ENCODE data around the gene CAPSL.
"Not testable (repeated sequence)": the region's sequence is repeated elsewhere in the genome, so short reads cannot be mapped to it uniquely, and the experiment has no call there.

The CAPSL gene

DNA sequence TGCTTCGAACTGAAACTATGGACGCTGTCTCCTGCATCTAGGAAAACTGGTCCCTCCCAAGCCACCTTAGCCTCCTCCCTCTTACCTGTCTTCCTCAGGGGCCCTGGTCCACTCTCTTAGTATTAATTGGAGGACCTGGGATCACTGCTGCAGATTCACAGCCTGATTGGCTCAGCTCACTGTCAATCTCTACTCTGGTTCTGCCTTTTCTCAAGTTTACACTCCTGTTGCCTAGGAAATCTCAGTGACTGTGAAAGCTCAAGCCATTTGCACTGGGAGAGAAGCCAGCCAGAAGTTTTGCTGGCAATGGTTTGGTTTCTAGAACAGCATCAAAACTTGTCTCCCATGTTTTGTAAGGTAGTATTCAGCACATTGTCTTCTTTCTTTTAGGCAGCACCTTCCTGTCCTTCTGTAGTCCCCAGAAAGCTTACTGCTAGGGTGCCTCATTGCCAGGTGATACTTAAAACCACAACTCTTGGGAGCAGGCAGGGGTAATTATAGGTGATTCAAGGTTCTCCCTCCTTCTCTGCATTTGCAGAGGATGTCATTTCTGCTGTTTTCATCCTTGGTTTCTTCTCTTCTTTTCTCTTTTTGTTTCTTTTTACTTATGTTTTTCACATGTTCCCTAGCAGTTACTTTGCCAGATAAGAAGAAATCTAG is at the start of gene CAPSL:
TSS of gene CAPSL (minus strand) at position 55 of the 660 bp plus-strand sequence. CDS start 17,502 bp downstream, outside the sequence.
- TF ChIP-seq, protein P1, sequence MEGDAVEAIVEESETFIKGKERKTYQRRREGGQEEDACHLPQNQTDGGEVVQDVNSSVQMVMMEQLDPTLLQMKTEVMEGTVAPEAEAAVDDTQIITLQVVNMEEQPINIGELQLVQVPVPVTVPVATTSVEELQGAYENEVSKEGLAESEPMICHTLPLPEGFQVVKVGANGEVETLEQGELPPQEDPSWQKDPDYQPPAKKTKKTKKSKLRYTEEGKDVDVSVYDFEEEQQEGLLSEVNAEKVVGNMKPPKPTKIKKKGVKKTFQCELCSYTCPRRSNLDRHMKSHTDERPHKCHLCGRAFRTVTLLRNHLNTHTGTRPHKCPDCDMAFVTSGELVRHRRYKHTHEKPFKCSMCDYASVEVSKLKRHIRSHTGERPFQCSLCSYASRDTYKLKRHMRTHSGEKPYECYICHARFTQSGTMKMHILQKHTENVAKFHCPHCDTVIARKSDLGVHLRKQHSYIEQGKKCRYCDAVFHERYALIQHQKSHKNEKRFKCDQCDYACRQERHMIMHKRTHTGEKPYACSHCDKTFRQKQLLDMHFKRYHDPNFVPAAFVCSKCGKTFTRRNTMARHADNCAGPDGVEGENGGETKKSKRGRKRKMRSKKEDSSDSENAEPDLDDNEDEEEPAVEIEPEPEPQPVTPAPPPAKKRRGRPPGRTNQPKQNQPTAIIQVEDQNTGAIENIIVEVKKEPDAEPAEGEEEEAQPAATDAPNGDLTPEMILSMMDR (conservative IDR thresholded peaks at IDR 0.05) = no peak
- no peak within 1 kb of the TSS for H3K27ac ChIP-seq

DNA sequence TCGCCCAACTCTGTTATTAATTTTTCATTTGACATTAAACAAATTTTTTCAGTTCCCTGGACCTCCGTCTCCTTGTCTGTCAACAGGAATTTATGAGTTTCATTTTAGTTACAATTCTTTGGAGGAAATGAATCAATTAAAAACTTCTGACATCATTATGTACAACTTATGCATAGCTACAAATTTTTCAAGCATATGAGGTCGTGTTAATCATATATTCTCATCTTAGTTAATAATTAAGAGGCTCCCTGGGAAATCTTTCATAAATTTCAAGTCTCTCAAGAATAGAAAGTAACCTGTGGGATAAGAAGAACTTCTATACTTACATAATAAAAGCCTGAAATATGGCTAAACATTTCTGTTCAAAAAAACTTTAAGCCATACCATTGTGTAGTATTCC is 49.4 kb upstream of the CAPSL start:
- TF ChIP-seq, protein P1 (conservative IDR thresholded peaks at IDR 0.05) = no peak
- no peak overlapping the region for H3K27ac ChIP-seq

DNA sequence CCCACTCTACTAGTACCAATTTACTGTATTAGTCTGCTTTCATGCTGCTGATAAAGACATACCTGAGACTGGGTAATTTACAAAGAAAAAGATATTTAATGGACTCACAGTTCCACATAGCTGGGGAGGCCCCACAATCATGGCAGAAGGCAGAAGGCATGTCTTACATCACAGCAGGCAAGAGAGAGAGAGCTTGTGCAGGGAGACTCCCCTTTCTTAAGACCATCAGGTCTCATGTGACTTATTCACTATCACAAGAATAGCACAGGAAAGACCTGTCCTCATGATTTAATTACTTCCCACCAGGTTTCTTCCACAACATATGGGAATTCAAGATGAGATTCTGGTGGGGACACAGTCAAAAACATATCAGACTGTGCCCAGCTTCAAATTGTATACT is 41.3 kb upstream of the CAPSL start:
- TF ChIP-seq, protein P1 (conservative IDR thresholded peaks at IDR 0.05) = no peak
- no peak overlapping the region for H3K27ac ChIP-seq

DNA sequence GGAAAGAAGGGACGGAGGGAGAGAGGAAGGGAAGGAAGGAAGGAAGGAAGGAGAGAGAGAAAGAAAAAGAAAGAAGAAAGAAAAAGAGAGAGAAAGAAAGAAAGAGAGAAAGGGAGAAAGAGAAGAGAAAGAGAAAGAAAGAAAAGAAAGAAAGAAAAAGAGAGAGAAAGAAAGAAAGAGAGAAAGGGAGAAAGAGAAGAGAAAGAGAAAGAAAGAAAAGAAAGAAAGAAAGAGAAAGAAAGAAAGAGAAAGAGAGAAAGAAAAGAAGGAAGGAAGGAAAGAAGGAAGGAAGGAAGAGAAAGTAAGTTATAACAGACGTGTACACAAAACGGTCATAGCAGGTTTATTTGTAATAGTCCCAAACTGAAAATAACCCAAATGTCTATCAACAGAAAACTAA is 38.4 kb upstream of the CAPSL start:
- H3K27ac ChIP-seq = not testable (repeated sequence)

DNA sequence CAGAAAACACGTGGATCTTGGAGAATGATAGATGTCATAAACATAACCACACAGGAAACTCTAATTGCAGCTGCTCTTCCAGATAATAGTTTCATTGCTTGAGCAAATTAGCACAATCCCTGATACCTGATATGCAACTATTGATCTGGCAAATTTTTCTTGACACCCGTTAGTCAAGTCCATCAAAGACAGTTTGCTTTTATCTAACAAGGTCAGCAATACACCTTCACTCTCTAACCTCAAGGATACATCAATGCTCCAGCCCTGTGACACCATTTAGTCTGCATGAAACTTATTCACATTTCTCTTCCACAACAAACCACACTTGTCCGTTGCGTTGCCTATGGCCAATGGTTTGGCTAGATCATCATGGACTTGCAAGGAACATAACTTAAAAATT is 36.1 kb upstream of the CAPSL start:
- TF ChIP-seq, protein P1 (conservative IDR thresholded peaks at IDR 0.05) = no peak
- no peak overlapping the region for H3K27ac ChIP-seq

DNA sequence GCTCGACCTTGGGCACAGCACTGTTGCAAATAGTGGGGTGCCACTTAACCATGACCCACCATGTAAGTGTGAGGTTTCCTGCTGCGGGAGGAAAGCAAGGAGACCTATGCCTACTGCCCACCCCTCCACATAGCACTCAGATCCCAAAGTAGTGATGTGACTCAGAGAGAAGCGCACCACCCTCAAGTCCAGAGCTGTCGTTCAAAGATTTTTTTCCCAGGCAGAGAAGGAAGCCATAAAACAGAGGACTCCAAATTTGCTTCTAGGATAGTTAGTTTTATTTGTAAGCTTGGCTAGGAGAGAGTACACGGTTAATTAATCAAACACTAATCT is 33.4 kb upstream of the CAPSL start:
- TF ChIP-seq, protein P1 (conservative IDR thresholded peaks at IDR 0.05) = no peak

DNA sequence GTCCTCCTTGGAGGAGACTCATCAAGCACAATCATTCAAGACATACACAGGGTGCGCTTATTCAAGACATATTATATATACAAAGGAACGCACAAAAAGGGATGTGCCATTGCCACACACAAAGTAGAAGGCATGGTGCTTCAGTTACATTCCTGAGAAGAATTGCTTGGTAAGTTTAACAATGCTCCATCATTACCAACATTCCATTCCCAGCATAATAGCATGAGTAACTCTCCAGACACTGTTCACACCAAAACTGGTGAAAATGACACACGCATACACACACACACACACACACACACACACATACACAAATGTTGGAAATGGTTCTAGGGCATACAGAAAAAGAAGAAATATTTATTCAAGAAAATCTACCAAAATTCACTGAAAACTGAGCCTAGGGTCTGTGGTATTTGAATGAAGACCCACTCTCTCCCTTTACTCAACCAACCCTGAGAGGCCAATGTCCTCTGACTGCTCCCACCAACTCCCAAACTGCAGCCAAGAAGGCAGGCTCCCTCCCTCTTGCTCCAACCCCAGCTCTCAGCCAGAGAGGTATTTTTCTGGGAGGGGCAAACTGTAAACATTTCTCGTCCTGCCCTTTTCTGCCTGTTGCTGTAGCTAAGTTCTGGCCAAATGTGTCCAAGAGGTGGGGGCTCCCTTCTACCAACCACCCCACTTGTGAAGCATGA is 32.9 kb upstream of the CAPSL start:
- TF ChIP-seq, protein P1 (conservative IDR thresholded peaks at IDR 0.05) = no peak
- no peak overlapping the region for H3K27ac ChIP-seq

More for the DNA sequence above, 33.4 kb upstream of the CAPSL start:
- no peak overlapping the region for H3K27ac ChIP-seq

DNA sequence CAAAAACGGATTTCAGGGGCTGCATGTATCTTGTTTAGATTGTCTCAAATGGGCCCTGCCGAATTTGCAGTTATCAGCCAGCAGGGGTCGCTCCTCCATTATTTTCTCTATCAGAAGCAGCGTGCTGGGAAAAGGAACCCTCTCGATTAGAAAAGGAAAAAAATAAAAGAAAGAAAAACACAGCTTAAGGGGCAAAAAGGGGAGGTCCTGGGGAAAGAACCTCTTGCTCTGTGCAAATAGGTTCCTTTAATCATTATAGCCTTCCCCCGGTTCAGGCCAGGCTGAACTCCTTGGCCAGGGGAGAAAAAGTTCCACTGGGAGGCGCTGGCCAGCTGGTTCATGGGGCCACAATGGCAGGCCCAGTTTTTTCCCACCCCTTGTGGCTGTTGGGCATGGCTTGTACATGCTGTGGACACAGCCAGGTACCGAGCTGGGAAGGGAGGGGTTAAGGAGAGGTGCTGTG is 25.0 kb upstream of the CAPSL start:
- H3K27ac ChIP-seq = no peak overlapping the region
- TF ChIP-seq, protein P1 (conservative IDR thresholded peaks at IDR 0.05) = peak; percentile 60; the same call in 1 of the 2 replicates
